Measurements from ENCODE around the gene CYB5D1.

DNA sequence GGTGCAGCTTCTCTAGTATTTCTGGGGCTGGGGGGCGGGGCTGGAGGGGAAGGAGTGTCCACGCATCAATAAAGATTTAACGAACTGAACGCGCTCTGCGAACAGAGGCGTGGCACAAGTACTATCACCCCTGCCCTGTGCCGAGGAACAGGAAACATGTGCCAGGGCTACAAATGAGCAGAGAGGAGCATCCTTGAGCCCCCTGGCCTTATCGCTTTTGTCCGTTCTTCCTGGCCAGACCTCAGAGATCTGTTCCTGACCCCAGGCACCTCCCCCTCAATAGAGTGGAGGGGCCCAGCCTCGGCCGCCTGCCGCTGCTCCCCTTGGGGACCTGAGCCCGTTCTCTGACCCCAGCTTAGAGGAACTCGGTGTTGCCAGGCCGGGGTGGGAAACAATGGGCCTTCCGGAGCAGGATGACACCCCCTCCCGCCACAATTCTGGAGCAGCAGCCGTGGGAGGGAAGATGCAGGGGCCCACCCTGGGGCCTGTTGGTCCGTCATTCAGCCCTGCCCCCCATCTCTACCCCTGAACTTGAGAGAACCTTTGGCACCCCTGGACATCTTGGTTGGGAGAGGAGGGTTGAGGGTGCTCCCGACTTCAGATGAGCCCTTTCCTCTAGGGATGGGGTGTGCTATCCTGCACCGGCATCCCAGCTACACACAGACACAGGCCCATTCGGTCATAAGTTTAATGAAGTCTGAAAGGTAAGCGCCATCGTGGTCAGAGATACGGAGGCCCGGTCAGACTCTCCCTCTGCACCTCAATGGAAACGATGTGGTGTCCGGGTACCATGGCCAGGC lies 1.6 kb upstream of the CYB5D1 start:
- no peak for TF ChIP-seq ISL1 (CRISPR knock-in tag; IDR thresholded peaks at IDR 0.05)
- no peak for TF ChIP-seq TOX (CRISPR knock-in tag; IDR thresholded peaks at IDR 0.05; ENCODE audit: borderline replicate concordance)
- no peak for TF ChIP-seq ZNF565 (CRISPR knock-in tag; conservative IDR thresholded peaks at IDR 0.05; ENCODE audit: low read depth)
- TF ChIP-seq, protein P1, sequence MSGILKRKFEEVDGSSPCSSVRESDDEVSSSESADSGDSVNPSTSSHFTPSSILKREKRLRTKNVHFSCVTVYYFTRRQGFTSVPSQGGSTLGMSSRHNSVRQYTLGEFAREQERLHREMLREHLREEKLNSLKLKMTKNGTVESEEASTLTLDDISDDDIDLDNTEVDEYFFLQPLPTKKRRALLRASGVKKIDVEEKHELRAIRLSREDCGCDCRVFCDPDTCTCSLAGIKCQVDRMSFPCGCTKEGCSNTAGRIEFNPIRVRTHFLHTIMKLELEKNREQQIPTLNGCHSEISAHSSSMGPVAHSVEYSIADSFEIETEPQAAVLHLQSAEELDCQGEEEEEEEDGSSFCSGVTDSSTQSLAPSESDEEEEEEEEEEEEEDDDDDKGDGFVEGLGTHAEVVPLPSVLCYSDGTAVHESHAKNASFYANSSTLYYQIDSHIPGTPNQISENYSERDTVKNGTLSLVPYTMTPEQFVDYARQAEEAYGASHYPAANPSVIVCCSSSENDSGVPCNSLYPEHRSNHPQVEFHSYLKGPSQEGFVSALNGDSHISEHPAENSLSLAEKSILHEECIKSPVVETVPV (CRISPR knock-in tag; IDR thresholded peaks at IDR 0.05), result no peak
- TF ChIP-seq, protein P2, sequence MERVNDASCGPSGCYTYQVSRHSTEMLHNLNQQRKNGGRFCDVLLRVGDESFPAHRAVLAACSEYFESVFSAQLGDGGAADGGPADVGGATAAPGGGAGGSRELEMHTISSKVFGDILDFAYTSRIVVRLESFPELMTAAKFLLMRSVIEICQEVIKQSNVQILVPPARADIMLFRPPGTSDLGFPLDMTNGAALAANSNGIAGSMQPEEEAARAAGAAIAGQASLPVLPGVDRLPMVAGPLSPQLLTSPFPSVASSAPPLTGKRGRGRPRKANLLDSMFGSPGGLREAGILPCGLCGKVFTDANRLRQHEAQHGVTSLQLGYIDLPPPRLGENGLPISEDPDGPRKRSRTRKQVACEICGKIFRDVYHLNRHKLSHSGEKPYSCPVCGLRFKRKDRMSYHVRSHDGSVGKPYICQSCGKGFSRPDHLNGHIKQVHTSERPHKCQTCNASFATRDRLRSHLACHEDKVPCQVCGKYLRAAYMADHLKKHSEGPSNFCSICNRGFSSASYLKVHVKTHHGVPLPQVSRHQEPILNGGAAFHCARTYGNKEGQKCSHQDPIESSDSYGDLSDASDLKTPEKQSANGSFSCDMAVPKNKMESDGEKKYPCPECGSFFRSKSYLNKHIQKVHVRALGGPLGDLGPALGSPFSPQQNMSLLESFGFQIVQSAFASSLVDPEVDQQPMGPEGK (CRISPR knock-in tag; IDR thresholded peaks at IDR 0.05; ENCODE audit: borderline replicate concordance), result no peak
- no peak for TF ChIP-seq BACH2 (CRISPR knock-in tag; IDR thresholded peaks at IDR 0.05; ENCODE audit: borderline replicate concordance)
- no peak for TF ChIP-seq ZC3H10 (CRISPR knock-in tag; IDR thresholded peaks at IDR 0.05)
- TF ChIP-seq OSR1 (CRISPR knock-in tag; IDR thresholded peaks at IDR 0.05), result no peak
- TF ChIP-seq TCF4 (CRISPR knock-in tag; IDR thresholded peaks at IDR 0.05; ENCODE audit: borderline replicate concordance), result no peak
- TF ChIP-seq ZFP3 (CRISPR knock-in tag; IDR thresholded peaks at IDR 0.05), result no peak
- TF ChIP-seq, protein P3, sequence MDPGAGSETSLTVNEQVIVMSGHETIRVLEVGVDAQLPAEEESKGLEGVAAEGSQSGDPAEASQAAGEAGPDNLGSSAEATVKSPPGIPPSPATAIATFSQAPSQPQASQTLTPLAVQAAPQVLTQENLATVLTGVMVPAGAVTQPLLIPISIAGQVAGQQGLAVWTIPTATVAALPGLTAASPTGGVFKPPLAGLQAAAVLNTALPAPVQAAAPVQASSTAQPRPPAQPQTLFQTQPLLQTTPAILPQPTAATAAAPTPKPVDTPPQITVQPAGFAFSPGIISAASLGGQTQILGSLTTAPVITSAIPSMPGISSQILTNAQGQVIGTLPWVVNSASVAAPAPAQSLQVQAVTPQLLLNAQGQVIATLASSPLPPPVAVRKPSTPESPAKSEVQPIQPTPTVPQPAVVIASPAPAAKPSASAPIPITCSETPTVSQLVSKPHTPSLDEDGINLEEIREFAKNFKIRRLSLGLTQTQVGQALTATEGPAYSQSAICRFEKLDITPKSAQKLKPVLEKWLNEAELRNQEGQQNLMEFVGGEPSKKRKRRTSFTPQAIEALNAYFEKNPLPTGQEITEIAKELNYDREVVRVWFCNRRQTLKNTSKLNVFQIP (CRISPR knock-in tag; IDR thresholded peaks at IDR 0.05; ENCODE audit: borderline replicate concordance, low read depth), result no peak
- TF ChIP-seq ZFP30 (CRISPR knock-in tag; IDR thresholded peaks at IDR 0.05), result no peak
- no peak for TF ChIP-seq SNAI2 (CRISPR knock-in tag; IDR thresholded peaks at IDR 0.05)

Measured in SK-N-SH treated with all-trans-retinoic acid at 6 μM for 48 hours (cell line).